ENCODE measurements around the gene PRPSAP1. TPM values are rescaled to one million over a fixed set of nuclear protein-coding genes. Genes with fewer than 3 reads are reported as not detected.

Gene PRPSAP1
- total RNA-seq, 2 experiments from 2014 or later = 28.1 to 29.9 TPM

DNA sequence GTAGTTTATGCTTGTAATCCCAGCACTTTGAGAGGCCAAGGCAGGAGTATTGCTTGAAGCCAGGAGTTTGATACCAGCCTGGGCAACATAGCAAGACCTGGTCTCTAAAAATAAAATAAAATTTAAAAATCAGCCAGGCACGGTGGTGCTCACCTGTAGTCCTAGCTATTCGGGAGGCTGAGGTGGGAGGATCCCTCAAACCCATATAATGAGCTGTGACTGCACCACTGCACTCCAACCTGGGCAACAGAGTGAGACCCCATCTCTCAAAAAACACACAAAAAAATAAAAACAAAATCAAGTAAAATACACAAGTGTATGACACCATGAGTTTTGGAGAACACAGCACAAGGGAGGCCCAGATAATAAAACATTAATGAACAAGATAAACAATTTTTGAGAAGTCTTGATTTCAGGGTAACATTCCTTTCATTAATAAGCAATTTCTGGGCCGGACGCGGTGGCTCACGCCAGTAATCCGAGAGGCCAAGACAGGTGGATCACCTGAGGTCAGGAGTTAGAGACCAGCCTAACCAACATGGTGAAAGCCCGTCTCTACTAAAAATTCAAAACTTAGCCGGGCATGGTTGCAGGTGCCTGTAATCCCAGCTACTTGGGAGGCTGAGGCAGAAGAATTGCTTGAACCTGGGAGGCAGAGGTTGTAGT, 17.9 kb downstream of the PRPSAP1 start:
- Mint-ChIP-seq H3K36me3 (ENCODE audit: low read depth) (peaks cover 4% of the 10 kb centered on the region), H3K4me1 (ENCODE audit: low read depth) (peaks cover 3% of the 10 kb centered on the region), H3K27me3 (no peaks in the 10 kb centered on the region), H3K27ac (no peak overlapping the region), H3K4me3 (no peak overlapping the region), H3K9me3 (no peaks in the 10 kb centered on the region)
- intact Hi-C loops (cut with micrococcal nuclease) = no loop called here
- ChIA-PET POLR2A (no interaction called here), CTCF (interaction anchor here (1.6 kb wide), 1 partner anchor 62 kb away, joined by 4 read pairs; no protein-coding TSS in a partner anchor)
- ATAC-seq (no peak), DNase-seq (no peak)
- TF ChIP-seq, protein P1, sequence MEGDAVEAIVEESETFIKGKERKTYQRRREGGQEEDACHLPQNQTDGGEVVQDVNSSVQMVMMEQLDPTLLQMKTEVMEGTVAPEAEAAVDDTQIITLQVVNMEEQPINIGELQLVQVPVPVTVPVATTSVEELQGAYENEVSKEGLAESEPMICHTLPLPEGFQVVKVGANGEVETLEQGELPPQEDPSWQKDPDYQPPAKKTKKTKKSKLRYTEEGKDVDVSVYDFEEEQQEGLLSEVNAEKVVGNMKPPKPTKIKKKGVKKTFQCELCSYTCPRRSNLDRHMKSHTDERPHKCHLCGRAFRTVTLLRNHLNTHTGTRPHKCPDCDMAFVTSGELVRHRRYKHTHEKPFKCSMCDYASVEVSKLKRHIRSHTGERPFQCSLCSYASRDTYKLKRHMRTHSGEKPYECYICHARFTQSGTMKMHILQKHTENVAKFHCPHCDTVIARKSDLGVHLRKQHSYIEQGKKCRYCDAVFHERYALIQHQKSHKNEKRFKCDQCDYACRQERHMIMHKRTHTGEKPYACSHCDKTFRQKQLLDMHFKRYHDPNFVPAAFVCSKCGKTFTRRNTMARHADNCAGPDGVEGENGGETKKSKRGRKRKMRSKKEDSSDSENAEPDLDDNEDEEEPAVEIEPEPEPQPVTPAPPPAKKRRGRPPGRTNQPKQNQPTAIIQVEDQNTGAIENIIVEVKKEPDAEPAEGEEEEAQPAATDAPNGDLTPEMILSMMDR (IDR thresholded peaks at IDR 0.05) = no peak

DNA sequence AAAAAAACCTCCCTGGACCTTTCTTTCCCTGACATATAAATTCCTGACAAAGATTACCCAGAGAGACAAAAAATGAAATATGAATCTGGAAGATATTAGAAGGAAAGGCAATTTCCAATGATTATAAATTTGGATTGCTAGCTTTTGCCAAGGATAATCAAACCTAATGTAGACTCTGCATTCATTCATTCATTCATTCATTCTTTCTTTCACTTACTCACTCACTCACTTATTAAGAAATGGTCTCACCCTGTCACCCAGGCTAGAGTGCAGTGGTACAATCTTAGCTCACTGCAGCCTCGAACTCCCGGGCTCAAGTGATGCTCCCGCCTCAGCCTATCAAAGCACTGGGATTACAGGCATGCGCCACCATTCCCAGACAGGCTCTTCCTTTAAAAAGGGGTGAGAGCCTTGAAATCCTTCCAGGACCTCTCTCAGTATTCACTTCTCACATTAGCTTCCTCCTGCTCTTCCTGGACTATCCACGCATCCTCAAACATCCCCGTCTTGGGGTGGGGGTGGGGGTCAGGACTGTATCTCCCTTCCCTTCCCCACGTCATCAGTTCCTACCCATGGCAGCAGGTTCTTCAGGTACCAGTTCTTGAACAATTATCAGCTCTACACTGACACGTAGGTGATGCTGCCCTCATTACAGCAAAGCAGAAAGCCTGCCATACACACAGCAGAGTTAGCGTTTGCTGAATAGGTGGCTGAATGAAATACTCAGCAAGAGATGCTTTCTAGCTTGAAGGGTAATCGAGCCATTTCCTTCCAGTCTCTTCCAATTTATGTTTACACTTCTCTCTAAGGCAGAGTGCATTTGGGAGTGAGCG, 19.8 kb downstream of the PRPSAP1 start:
- ChIA-PET CTCF (interaction anchor here (0.7 to 2.5 kb wide), 3 partner anchors 46 to 328 kb away, joined by 3 to 12 read pairs (median 4); no protein-coding TSS in a partner anchor), POLR2A (interaction anchor here (1.2 kb wide), 1 partner anchor 20 kb away, joined by 3 read pairs; the partner anchor contains the start of gene PRPSAP1)
- no peaks in the 10 kb centered on the region for H3K36me3 Mint-ChIP-seq (ENCODE audit: low read depth)

DNA sequence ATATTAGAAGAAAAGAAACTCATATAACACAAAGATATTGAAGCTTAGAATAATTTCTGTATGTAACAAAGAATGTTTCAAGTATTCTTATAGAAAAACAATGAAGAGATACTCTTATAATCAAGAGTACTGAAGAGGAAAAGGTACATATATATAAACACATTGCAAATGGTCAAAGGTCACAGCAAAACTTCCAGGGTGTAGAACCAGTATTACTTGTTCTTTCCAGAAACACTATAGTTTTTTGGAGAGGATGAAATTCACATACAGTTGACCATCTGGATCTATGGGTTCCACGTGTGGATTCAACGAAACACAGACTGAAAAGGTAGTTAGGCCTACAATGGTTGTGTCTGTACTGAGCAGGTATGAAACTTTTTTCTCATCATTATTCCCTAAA, 22.6 kb downstream of the PRPSAP1 start:
- POLR2A ChIA-PET = no interaction called here
- H3K27ac Mint-ChIP-seq = no peak overlapping the region
- TF ChIP-seq, protein P1 (IDR thresholded peaks at IDR 0.05) = no peak
- CTCF ChIA-PET = interaction anchor here (1.6 kb wide), 1 partner anchor 66 kb away, joined by 10 read pairs; no protein-coding TSS in a partner anchor
- H3K4me3 Mint-ChIP-seq = no peak overlapping the region
- no peaks in the 10 kb centered on the region for H3K27me3 Mint-ChIP-seq
- H3K9me3 Mint-ChIP-seq = no peaks in the 10 kb centered on the region
- H3K36me3 Mint-ChIP-seq (ENCODE audit: low read depth) = no peaks in the 10 kb centered on the region
- H3K4me1 Mint-ChIP-seq (ENCODE audit: low read depth) = no peaks in the 10 kb centered on the region
- DNase-seq (no peak), ATAC-seq (no peak)
- intact Hi-C loops (cut with micrococcal nuclease) = no loop called here

More for the DNA sequence above, 19.8 kb downstream of the PRPSAP1 start:
- intact Hi-C loops (cut with micrococcal nuclease) = no loop called here
- DNase-seq = no peak
- TF ChIP-seq, protein P1 (IDR thresholded peaks at IDR 0.05) = no peak
- Mint-ChIP-seq H3K27me3 (no peaks in the 10 kb centered on the region), H3K27ac (no peak overlapping the region), H3K9me3 (no peaks in the 10 kb centered on the region), H3K4me3 (no peak overlapping the region), H3K4me1 (ENCODE audit: low read depth) (peaks cover 3% of the 10 kb centered on the region)
- ATAC-seq = no peak

DNA sequence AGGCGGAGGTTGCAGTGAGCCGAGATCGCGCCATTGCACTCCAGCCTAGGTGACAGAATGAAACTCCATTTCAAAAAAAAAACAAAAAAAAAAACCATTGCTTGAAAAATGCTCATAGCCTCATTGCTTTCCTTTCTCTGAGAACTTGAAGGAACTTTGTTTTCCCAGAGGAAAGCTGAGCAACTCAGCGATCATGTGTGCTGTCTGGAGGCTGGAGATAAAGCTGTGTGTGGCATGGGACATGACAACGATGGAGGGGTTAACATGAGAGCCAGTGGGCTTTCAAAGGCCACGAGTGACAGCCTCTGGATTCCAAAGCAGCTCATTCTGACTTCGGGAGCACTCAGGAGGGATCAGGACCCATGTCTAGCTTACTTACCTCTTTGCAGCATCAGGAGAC, 24.1 kb downstream of the PRPSAP1 start:
- no peaks in the 10 kb centered on the region for H3K9me3 Mint-ChIP-seq
- intact Hi-C loops (cut with micrococcal nuclease) = no loop called here
- H3K27ac Mint-ChIP-seq = no peak overlapping the region
- H3K27me3 Mint-ChIP-seq = no peaks in the 10 kb centered on the region
- H3K36me3 Mint-ChIP-seq (ENCODE audit: low read depth) = no peaks in the 10 kb centered on the region
- H3K4me3 Mint-ChIP-seq = no peak overlapping the region
- no peaks in the 10 kb centered on the region for H3K4me1 Mint-ChIP-seq (ENCODE audit: low read depth)
- no peak for DNase-seq
- POLR2A ChIA-PET = interaction anchor here (0.6 to 1.3 kb wide), 2 partner anchors 26 to 361 kb away, joined by 3 read pairs; no protein-coding TSS in a partner anchor
- CTCF ChIA-PET = interaction anchor here (1.0 to 1.6 kb wide), 2 partner anchors 56 to 68 kb away, joined by 3 to 10 read pairs; no protein-coding TSS in a partner anchor
- TF ChIP-seq, protein P1 (IDR thresholded peaks at IDR 0.05) = no peak
- ATAC-seq = no peak

Data from activated CD8-positive, alpha-beta T cell treated with anti-CD3 and anti-CD28 coated beads for 36 hours (primary cell).